Activated CD4-positive, alpha-beta T cell treated with anti-CD3 and anti-CD28 coated beads, Interleukin-2, amount 10 ng/mL, durations not matched to agents 7 days and 5 days (primary cell): ENCODE measurements around the gene GNL2. TPM values are rescaled to one million over a fixed set of nuclear protein-coding genes. Genes with fewer than 3 reads are reported as not detected.
"Not testable (repeated sequence)": the region's sequence is repeated elsewhere in the genome, so short reads cannot be mapped to it uniquely, and the experiment has no call there.

ENCODE experiments used
- CTCF ChIA-PET: fragments of 350-600 bp; sonication (Branson Sonifier 250); formaldehyde crosslinking; loops from one replicate; lab custom pipeline; 2021; ENCODE audit warnings: antibody characterized with exemption; lab: Charles Lee
- POLR2A ChIA-PET: fragments of 350-600 bp; sonication (Branson Sonifier 250); formaldehyde crosslinking; loops from one replicate; lab custom pipeline; 2021; ENCODE audit warnings: antibody characterized with exemption; lab: Charles Lee
- DNase-seq: peaks from one replicate; pipeline ENCODE4 v3.0.0-alpha.2; 2020
- H3K27ac Mint-ChIP-seq: one replicate; pipeline ENCODE4 v1.8.0; 2021; ENCODE audit warnings: mild to moderate bottlenecking, moderate library complexity, mixed read lengths
- H3K27me3 Mint-ChIP-seq: one replicate; pipeline ENCODE4 v1.8.0; 2021; ENCODE audit warnings: mixed read lengths
- H3K36me3 Mint-ChIP-seq: one replicate; pipeline ENCODE4 v1.8.0; 2021; ENCODE audit warnings: low read depth, mixed read lengths
- H3K4me1 Mint-ChIP-seq: one replicate; pipeline ENCODE4 v1.8.0; 2021; ENCODE audit warnings: mixed read lengths
- H3K4me3 Mint-ChIP-seq: one replicate; pipeline ENCODE4 v1.8.0; 2021; ENCODE audit warnings: mild to moderate bottlenecking, moderate library complexity, mixed read lengths
- H3K9me3 Mint-ChIP-seq: one replicate; pipeline ENCODE4 v1.8.0; 2021; ENCODE audit warnings: mixed read lengths
- total RNA-seq, 2 experiments: library from RNA; stranded (reverse); gene quantifications; one replicate each; pipeline ENCODE4 v1.2.3, GENCODE V29; 2021

Gene GNL2
- total RNA-seq, 2 experiments from 2014 or later: 51.4 to 58.1 TPM

GRCh38 chr1:37602750-37603694, 7.3 kb upstream of the GNL2 start:
- H3K27ac Mint-ChIP-seq: no peak overlapping the region
- ChIA-PET POLR2A (interaction anchor here (0.6 kb wide), 1 partner anchor 81 kb away, joined by 13 read pairs; no protein-coding TSS in a partner anchor), CTCF (interaction anchor here (0.5 to 2.0 kb wide), 14 partner anchors 8 to 1425 kb away, joined by 3 to 9 read pairs (median 4); partner anchors contain the start of gene CDCA8)
- H3K27me3 Mint-ChIP-seq: peaks cover 33% of the 10 kb centered on the region
- H3K9me3 Mint-ChIP-seq: no peaks in the 10 kb centered on the region
- H3K36me3 Mint-ChIP-seq: no peaks in the 10 kb centered on the region
- peak; percentile 58 for DNase-seq
- no peak overlapping the region for H3K4me3 Mint-ChIP-seq
- H3K4me1 Mint-ChIP-seq: no peaks in the 10 kb centered on the region

- Mint-ChIP-seq H3K27ac (no peak overlapping the region), H3K4me1 (no peaks in the 10 kb centered on the region), H3K27me3 (peaks cover 33% of the 10 kb centered on the region), H3K9me3 (no peaks in the 10 kb centered on the region), H3K36me3 (no peaks in the 10 kb centered on the region), H3K4me3 (no peak overlapping the region)
- ChIA-PET POLR2A (no interaction called here), CTCF (interaction anchor here (0.6 to 2.0 kb wide), 2 partner anchors 14 to 87 kb away, joined by 6 to 7 read pairs; no protein-coding TSS in a partner anchor)
- DNase-seq: no peak
These were observed 5.7 kb upstream of the GNL2 start for GRCh38 chr1:37601441-37601840.

- H3K9me3 Mint-ChIP-seq: no peaks in the 10 kb centered on the region
- peaks cover 29% of the 10 kb centered on the region for H3K27me3 Mint-ChIP-seq
- ChIA-PET CTCF (interaction anchor here (1.2 to 1.5 kb wide), 3 partner anchors 14 to 260 kb away, joined by 3 to 4 read pairs (median 3); partner anchors contain the start of gene MTF1), POLR2A (no interaction called here)
- H3K4me1 Mint-ChIP-seq: peaks cover 6% of the 10 kb centered on the region
- DNase-seq: no peak
- no peak overlapping the region for H3K4me3 Mint-ChIP-seq
- no peaks in the 10 kb centered on the region for H3K36me3 Mint-ChIP-seq
- H3K27ac Mint-ChIP-seq: no peak overlapping the region
These were observed 4.2 kb upstream of the GNL2 start for GRCh38 chr1:37599940-37600339.

- POLR2A ChIA-PET: no interaction called here
- peaks cover 14% of the 10 kb centered on the region for H3K36me3 Mint-ChIP-seq
- peaks cover 25% of the 10 kb centered on the region for H3K4me1 Mint-ChIP-seq
- H3K27ac Mint-ChIP-seq: peak overlapping the region; percentile 97
- peak overlapping the region; percentile 96 for H3K4me3 Mint-ChIP-seq
- no peaks in the 10 kb centered on the region for H3K9me3 Mint-ChIP-seq
- peaks cover 7% of the 10 kb centered on the region for H3K27me3 Mint-ChIP-seq
- CTCF ChIA-PET: interaction anchor here (1.0 to 1.8 kb wide), 4 partner anchors 81 to 263 kb away, joined by 3 to 10 read pairs (median 4); partner anchors contain the start of genes MEAF6 and MTF1
- no peak for DNase-seq
These were observed 488 bp upstream of the GNL2 start for GRCh38 chr1:37596182-37596667.

GRCh38 chr1:37593726-37594125, 2.0 kb downstream of the GNL2 start:
- DNase-seq: no peak
- CTCF ChIA-PET: interaction anchor here (1.0 kb wide), 1 partner anchor 10 kb away, joined by 3 read pairs; no protein-coding TSS in a partner anchor
- POLR2A ChIA-PET: no interaction called here
- Mint-ChIP-seq H3K27me3 (no peaks in the 10 kb centered on the region), H3K4me1 (peaks cover 25% of the 10 kb centered on the region), H3K36me3 (peaks cover 31% of the 10 kb centered on the region), H3K27ac (peak overlapping the region; percentile 13), H3K9me3 (no peaks in the 10 kb centered on the region), H3K4me3 (peak overlapping the region; percentile 44)

GRCh38 chr1:37588939-37589338, 6.8 kb downstream of the GNL2 start:
- POLR2A ChIA-PET: no interaction called here
- H3K27me3 Mint-ChIP-seq: no peaks in the 10 kb centered on the region
- peaks cover 15% of the 10 kb centered on the region for H3K4me1 Mint-ChIP-seq
- no peak overlapping the region for H3K27ac Mint-ChIP-seq
- peaks cover 56% of the 10 kb centered on the region for H3K36me3 Mint-ChIP-seq
- CTCF ChIA-PET: interaction anchor here (0.6 kb wide), 1 partner anchor 51 kb away, joined by 3 read pairs; no protein-coding TSS in a partner anchor
- no peaks in the 10 kb centered on the region for H3K9me3 Mint-ChIP-seq
- no peak for DNase-seq
- no peak overlapping the region for H3K4me3 Mint-ChIP-seq

GRCh38 chr1:37584544-37584943, 11.2 kb downstream of the GNL2 start:
- DNase-seq, H3K9me3 Mint-ChIP-seq, POLR2A ChIA-PET, H3K27me3 Mint-ChIP-seq, H3K4me1 Mint-ChIP-seq, H3K27ac Mint-ChIP-seq, H3K4me3 Mint-ChIP-seq: not testable (repeated sequence)
- CTCF ChIA-PET: interaction anchor here (0.5 to 1.3 kb wide), 2 partner anchors 15 to 106 kb away, joined by 3 to 4 read pairs; no protein-coding TSS in a partner anchor
- peaks cover 42% of the 10 kb centered on the region for H3K36me3 Mint-ChIP-seq

- Mint-ChIP-seq H3K36me3 (peaks cover 68% of the 10 kb centered on the region), H3K4me1 (peaks cover 56% of the 10 kb centered on the region), H3K27me3 (no peaks in the 10 kb centered on the region), H3K9me3 (no peaks in the 10 kb centered on the region), H3K27ac (no peak overlapping the region), H3K4me3 (no peak overlapping the region)
- ChIA-PET CTCF (interaction anchor here (1.2 kb wide), 1 partner anchor 22 kb away, joined by 4 read pairs; the partner anchor contains the start of gene SNIP1), POLR2A (no interaction called here)
- DNase-seq: no peak
These were observed 20.0 kb downstream of the GNL2 start for GRCh38 chr1:37575692-37576091.

GRCh38 chr1:37574834-37575480, 20.8 kb downstream of the GNL2 start:
- Mint-ChIP-seq H3K4me1 (peaks cover 59% of the 10 kb centered on the region), H3K27ac (peak overlapping the region; percentile 2), H3K27me3 (no peaks in the 10 kb centered on the region), H3K4me3 (no peak overlapping the region), H3K36me3 (peaks cover 74% of the 10 kb centered on the region), H3K9me3 (no peaks in the 10 kb centered on the region)
- CTCF ChIA-PET: interaction anchor here (1.2 kb wide), 1 partner anchor 21 kb away, joined by 4 read pairs; the partner anchor contains the start of gene SNIP1
- POLR2A ChIA-PET: no interaction called here
- DNase-seq: no peak

GRCh38 chr1:37570528-37571334, 25.0 kb downstream of the GNL2 start:
- Mint-ChIP-seq H3K4me3 (no peak overlapping the region), H3K36me3 (peaks cover 84% of the 10 kb centered on the region), H3K4me1 (peaks cover 45% of the 10 kb centered on the region), H3K27me3 (no peaks in the 10 kb centered on the region), H3K27ac (peak overlapping the region; percentile 71), H3K9me3 (no peaks in the 10 kb centered on the region)
- ChIA-PET POLR2A (no interaction called here), CTCF (no interaction called here)
- no peak for DNase-seq

- H3K4me3 Mint-ChIP-seq: no peak overlapping the region
- POLR2A ChIA-PET: no interaction called here
- H3K4me1 Mint-ChIP-seq: peaks cover 16% of the 10 kb centered on the region
- no peaks in the 10 kb centered on the region for H3K9me3 Mint-ChIP-seq
- H3K27me3 Mint-ChIP-seq: no peaks in the 10 kb centered on the region
- no peak overlapping the region for H3K27ac Mint-ChIP-seq
- H3K36me3 Mint-ChIP-seq: peaks cover 62% of the 10 kb centered on the region
- no peak for DNase-seq
- CTCF ChIA-PET: interaction anchor here (1.1 kb wide), 1 partner anchor 123 kb away, joined by 3 read pairs; a partner anchor contains a TSS
These were observed 28.7 kb downstream of the GNL2 start for GRCh38 chr1:37567023-37567422.

GRCh38 chr1:37564892-37565291, 30.8 kb downstream of the GNL2 start:
- Mint-ChIP-seq H3K4me3 (no peak overlapping the region), H3K36me3 (peaks cover 48% of the 10 kb centered on the region), H3K9me3 (no peaks in the 10 kb centered on the region), H3K27ac (no peak overlapping the region), H3K4me1 (peaks cover 11% of the 10 kb centered on the region), H3K27me3 (no peaks in the 10 kb centered on the region)
- ChIA-PET CTCF (interaction anchor here (1.1 to 1.2 kb wide), 3 partner anchors 15 to 147 kb away, joined by 3 to 4 read pairs (median 4); no protein-coding TSS in a partner anchor), POLR2A (no interaction called here)
- DNase-seq: no peak
